Stimulated activated CD8-positive, alpha-beta memory T cell treated with anti-CD3 and anti-CD28 coated beads, Interleukin-2, amount 100 ng/mL, for 1 hour (primary cell): ENCODE measurements around the gene ARL2BP.
"Not testable (repeated sequence)": the region's sequence is repeated elsewhere in the genome, so short reads cannot be mapped to it uniquely, and the experiment has no call there.

Source experiments
- DNase-seq, 2 donors: peaks; one replicate each; pipeline ENCODE4 v3.0.0-alpha.2; 2020; ENCODE audit warnings: low read depth in 2 of 2

Gene ARL2BP

GRCh38 chr16:57244767-57245471 lies at the start of gene ARL2BP:
Gene ARL2BP (plus strand): TSS chr16:57245259. CDS start chr16:57245368, 109 bp downstream.
- peak; percentile 95 for DNase-seq

GRCh38 chr16:57196286-57196685 lies 48.8 kb upstream of the ARL2BP start:
- DNase-seq, result no peak

- no peak for DNase-seq
These were observed 48.3 kb upstream of the ARL2BP start for GRCh38 chr16:57196753-57197152.

DNA sequence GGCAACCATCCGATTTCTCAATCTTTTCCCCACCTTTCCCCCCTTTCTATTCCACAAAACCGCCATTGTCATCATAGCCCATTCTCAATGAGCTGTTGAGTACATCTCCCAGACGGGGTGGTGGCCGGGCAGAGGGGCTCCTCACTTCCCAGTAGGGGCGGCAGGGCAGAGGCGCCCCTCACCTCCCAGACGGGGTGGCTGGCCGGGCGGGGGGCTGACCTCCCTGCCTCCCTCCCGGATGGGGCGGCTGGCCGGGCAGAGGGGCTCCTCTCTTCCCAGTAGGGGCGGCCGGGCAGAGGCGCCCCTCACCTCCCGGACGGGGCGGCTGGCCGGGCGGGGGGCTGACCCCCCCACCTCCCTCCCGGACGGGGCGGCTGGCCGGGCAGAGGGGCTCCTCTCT lies 44.7 kb upstream of the ARL2BP start:
- not testable (repeated sequence) for DNase-seq

- DNase-seq, result not testable (repeated sequence)
These were observed 44.1 kb upstream of the ARL2BP start for GRCh38 chr16:57200926-57201325.

DNA sequence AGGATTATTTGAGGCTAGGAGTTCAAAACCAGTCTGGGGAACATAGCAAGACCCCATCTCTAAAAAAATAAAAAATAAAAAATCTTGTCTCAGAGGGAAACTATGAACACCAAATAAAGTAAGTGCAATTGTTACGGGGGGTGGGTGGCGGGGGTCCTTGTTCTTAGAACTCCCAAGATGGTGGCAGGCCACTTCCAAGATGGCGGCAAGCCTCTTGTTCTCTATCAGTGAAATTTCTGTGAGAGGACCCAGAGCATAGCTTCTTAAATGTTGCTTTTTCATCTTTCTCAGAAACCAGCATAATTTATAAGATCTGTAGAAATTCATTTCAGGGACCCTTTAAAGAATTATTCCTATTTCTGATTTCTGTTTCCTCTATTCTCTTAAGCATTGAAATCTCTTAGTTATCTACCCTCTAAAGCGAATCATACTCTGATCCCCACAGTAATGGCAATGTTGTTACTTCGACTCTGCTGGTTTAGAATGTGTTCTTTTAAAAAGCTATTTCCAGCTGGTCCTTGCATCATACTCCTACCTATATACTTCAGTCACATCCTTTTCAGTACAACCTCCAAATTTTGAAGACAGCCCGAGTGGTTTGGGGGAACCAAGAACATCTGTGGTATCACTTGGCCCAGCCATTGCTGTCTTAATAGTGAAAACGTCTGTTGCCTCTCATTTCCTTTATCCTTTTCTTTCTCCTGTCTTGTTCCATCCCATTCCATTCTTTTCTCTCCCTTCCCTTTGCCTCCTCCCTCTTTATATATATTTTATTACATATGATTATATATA lies 42.8 kb upstream of the ARL2BP start:
- DNase-seq, result no peak

DNA sequence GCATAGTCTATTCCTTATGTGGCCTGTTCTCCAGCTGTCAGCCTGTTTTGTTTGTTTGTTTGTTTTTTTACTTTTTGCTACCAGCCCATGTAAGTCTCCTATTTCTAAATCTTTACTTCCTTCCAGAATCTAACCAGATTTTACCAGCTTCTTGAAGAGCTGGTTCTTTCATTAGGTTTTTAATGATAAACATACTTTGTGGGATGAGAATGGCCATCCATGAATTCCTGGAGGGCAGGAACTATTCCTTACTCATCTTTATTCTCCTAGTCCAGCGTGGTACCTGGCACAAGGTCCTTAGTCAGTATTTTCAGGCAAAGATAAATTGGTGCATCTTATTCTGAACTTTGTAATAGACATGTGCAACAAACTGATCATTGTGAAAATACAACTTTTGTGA lies 41.6 kb upstream of the ARL2BP start:
- DNase-seq, result no peak

- DNase-seq, result no peak
These were observed 40.4 kb upstream of the ARL2BP start for GRCh38 chr16:57204675-57205074.

DNA sequence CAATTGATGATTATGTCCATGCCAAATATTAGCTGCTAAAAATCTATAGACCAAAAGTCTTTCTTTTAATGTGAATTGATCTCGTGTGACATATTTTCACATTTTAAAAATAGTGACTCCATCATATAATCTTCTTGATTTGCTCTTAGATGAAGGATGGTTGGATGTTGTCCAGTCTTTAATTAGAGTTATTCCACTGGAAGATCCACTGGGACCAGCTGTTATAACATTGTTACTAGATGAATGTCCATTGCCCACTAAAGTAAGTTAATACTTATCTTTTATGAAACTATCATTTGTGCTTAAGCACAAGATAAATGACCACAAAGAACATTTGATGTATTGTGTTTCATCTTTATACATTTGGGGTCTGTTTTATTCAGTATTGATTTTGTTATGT lies 36.1 kb upstream of the ARL2BP start:
- DNase-seq, result no peak

DNA sequence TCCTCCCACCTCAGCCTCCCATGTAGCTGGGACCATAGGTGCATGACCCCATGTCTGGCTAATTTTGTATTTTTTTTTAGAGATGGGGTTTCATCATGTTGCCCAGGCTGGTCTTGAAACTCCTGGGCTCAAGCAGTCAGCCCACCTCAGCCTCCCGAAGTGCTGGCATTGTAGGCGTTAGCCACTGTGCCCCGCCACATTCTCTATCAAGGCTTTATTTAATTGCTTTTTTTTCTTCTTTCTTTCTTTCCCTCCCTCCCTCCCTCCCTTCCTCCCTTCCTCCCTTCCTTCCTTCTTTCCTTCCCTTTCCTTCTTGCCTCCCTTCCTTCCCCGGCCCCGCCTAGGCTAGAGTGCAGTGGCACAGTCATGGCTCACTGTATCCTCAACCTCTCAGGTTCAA lies 35.3 kb upstream of the ARL2BP start:
- DNase-seq, result no peak

GRCh38 chr16:57213462-57213861 lies 31.6 kb upstream of the ARL2BP start:
- no peak for DNase-seq

DNA sequence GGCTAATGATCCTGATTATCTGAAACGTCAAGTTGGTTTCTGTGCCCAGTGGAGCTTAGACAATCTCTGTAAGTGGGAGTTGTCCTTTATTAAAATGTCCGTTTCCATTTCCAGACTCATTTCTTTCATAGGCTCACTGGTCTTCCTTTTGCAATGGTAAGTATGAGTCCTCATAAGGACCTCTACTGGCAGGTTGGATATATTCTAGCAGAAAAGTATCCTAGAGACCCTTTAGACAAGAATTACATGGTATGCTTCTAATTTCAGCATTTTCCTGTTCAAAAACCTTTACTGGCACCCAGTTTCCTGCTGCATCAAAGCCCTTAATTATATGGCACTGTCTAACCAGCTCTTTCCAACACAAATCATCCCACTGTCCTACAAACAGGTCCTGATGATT lies 28.1 kb upstream of the ARL2BP start:
- no peak for DNase-seq

DNA sequence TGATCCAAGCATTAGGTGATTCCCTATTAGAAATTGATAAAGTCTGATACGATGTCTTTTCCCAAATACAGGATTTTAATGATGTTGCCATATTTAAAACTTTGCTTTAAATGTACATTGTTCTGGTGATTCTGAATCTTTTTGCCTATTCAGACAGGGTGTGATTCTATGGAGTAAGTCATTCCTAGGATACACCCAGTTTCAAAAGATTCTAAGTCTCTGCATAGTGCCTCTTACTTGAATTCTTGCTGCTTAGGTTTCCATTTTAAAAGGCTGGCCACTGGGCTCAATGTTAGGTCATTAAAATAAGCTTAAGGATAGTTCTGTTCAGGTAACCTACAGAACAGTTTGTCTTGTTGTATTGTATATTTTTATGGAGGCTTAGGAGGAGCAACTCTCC lies 22.0 kb upstream of the ARL2BP start:
- no peak for DNase-seq

DNA sequence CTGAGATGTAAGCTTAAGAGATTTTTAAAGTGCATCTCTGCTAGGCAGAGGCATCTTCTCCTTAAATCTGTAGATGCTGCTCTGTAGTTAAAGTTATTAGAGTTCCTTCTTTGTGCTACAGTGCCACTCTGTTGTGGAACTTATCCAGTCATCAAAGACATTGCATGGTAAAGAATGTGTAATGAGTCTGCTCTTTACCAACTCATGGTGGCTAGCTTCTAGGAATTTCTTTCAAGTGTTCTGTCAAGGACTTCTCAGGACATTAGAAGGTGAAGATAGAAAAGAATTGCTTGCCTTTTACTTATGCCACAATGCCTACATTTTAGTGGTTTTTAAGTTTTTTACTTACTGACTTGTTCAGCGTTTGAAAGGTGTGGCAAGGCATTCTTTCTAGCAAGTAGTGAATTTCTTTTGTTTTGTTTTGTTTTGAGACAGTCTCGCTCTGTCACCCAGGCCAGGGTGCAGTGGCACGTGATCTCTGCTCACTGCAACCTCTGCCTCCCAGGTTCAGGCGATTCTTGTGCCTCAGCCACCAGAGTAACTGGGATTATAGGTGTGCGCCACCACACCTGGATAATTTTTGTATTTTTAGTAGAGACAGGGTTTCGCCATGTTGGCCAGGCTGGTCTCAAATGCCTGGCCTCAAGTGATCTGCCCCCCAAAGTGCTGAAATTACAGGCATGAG lies 20.3 kb upstream of the ARL2BP start:
- no peak for DNase-seq

DNA sequence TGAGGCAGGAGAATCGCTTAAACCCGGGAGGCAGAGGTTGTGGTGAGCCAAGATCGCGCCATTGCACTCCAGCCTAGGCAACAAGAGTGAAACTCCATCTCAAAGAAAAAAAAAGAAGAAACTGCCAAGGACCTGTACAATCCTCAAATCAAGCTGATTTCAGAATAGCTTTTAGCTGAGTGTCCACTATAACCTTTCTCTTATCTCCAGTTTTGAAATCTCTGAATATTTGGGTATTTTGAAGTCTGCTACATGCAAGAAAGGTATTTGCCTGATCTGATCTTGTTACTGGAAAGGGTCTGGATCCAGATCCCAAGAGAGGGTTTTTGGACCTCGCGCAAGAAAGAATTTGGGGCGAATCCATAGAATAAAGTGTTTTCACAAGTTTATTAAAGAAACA lies 19.1 kb upstream of the ARL2BP start:
- DNase-seq, result no peak

DNA sequence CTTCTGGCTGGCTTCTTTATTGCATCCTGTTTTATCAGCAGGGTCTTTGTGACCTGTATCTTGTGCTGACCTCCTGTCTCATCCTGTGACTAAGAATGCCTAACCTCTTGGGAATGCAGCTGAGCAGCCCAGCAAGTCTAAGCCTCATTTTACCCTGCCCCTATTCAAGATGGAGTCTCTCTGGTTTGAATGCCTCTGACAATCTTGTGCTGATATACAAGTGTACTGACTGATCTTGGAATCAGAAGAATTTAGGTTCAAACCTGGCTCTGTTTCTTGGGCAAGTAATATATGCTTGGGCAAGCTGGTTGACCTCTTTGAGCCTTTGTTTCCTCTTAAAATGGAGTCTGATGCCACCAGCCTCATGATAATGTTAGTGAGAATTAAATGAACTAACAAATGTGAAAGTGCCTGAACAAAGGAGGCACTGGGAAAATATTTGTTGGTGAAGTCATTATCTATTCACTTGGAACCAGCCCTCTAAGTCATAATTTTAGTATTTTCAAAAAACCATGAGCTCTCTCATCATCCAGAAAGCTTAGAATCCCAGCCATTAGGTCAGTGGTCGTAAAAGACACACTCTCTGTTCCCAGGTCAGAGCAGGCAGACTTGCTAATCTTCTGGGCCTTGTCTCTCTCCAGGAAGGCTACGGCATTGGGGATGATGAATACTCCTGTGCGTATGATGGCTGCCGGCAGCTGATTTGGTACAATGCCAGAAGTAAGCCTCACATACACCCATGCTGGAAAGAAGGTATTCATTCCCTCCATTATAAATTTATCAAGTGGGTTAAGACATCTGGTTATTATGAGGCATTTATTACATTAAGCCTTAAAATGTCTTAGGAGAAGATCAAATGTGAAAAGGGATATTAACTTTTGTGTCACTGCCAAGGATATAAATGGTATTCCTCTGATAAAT lies 18.1 kb upstream of the ARL2BP start:
- DNase-seq, result no peak

DNA sequence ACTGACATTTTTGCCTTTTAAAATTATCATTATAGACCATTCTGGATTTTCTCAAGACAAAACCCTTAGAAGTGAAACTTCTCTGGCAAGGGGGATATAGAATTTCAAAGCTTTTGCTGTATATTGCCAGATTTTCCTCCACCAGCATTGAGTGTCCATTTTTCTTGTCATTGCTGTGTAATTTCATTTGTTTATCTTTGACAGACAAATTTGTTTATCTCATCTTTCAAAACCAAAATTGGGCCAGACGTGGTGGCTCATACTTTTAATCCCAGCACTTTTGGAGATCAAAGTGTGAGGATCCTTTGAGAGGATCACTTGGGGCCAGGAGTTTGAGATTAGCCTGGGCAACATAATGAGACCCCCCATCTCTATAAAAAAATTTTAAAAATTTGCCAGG lies 16.0 kb upstream of the ARL2BP start:
- DNase-seq, result no peak

DNA sequence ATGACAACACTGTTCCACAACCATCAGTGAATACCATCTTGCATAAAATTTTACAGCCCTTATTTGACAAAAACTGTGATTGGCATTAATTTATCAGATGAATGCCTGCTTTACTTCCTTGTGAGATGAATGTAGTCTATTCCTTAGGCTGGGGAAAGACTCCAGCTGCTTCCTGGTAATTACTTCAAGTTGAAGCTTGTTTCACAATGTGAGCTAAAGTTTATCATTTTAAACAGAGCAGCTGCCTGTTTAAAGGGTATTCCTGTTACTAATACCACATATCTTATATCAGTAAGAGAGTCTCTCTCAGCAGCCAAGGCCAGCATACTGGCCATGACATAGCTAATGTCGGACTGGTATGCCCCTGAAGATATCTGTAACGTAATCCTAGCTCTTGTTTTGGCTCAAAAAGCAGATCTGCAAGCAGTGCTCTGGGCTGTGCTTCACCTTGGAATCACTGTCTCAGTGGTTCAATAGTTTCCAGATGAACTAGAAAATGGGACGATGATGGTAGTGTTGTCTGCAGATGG lies 13.2 kb upstream of the ARL2BP start:
- no peak for DNase-seq

DNA sequence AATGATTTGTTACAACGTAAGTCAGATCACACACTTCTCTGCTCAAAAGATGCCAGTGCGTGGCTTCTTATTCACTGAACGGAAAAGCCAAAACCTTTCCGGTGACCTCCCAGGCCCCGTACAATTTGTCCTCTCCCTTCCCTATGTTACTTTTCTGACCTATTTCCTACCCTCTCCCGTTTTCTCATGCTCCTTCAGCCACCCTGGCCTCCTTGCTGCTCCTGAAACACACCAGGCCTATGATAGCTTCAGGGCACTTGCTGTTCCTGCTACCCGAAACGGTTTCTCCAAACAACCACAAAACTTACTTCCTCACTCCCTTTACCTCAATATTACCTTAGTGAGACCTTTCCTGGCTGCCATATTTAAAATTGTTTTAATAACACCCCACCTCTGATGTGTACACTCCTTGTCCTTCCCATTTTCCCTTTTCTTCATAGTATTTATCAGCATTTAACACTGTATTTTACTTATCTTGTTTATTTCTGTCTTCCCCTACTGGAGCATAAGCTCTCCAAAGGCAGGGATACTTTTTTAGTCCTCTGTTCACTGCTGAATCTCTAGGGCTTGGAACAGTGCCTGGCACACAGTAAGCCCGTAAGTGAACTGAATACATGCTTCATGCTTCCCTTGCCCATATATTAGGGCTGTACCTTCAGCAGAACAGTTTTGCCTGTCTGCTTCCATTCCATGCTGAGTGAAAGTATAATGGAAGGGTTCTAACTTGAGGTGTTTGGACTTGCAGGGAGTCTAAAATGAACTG lies 10.9 kb upstream of the ARL2BP start:
- DNase-seq, result no peak

- no peak for DNase-seq
These were observed 10.4 kb upstream of the ARL2BP start for GRCh38 chr16:57234707-57235092.
